ENCODE results near the gene RAB3A. TPM values are rescaled to one million over a fixed set of nuclear protein-coding genes. Genes with fewer than 3 reads are reported as not detected.

Gene RAB3A
- total and polyA plus RNA-seq, 5 experiments from 2014 or later, result 1.3 to 3.8 (median 2.3) TPM

DNA sequence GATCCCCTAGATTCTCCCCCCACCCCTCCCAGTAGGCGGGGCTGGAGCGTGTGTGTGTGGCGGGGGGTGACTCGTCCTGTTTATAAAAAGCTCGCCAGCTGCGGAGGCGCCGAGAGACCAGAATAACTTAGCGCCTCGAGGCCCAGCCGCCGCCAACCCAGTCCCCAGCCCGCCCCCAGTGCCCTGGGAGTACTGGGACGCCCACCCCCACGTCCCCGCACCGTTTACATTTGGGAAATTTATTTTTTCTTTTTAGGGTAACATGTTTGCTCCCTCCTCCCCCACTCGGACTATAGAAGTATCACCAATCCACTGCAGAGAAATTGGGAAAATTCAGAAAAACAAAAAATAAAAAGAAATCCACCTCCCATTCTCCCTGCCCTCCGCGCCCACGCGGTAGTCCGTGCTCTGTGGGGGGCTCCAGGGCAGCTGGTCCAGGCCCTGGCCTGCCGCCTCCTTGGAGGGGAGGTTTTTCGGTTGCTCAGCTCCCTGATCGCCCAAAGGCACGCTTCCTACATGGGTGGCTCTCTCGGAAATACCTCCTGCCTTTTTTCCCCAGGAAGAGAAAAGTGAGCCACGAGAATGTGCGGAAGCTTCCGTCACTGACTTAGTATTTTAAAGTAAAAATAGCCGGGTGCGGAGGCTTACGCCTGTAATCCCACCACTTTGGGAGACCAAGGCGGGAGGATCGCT is 1.5 kb upstream of the RAB3A start:
- POLR2A ChIA-PET, result interaction anchor here (0.5 to 6.1 kb wide), 11 partner anchors 12 to 273 kb away, joined by 3 to 72 read pairs (median 5); partner anchors contain the start of genes CCDC124, JUND, MPV17L2 and SSBP4
- no peak for ATAC-seq

DNA sequence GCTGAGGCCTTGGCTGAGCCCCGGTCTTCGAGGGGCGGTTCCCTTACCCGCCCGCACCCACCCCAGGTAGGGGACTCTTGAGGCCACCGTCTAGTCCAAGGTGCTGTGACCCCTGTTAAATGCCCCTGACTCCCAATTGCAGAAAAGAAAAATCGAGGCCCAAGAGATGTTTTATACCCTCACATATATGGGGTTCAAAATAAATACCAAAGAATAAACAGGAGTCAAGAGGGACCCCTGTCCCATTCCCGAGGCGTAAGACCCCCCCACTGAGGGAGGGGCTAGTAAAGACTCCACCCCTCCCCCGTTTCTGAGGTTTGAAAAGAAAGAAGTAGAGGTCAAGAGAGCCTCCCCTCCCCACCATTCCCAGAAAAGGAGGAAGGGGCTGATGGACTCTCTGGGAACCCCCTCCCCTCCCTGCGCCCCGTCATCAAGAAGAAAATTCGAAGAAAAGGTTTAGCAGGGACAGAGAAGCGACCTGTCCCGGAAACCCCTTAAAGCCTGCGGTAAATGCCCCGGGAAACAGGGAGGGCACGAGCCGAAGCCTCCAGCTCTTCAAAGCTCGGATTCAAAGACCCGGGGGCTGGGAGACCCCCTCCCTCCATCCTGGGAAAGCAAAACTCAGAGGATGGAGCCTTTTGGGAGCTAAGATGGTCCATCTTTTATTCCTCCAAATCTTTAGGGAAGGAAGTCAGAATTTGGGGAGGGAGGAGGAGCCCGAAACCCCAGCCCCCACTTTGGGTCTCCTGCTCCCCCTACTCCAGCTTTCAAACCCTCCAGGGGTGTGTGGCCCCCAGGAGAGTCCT is 755 bp upstream of the RAB3A start:
- H3K4me1 Mint-ChIP-seq, result peaks cover 11 to 29% (median 27%) of the 10 kb centered on the region in 4 donors
- H3K27ac Mint-ChIP-seq, result peak overlapping the region; percentile 74 to 99 (median 97)
- no peaks in the 10 kb centered on the region for H3K9me3 Mint-ChIP-seq
- ATAC-seq (no peak), DNase-seq (peak in 3 of 10 donors; percentile 28 to 45 (median 38))
- peaks cover 0 to 6% (median 4%) of the 10 kb centered on the region in 5 donors for H3K27me3 Mint-ChIP-seq
- H3K36me3 Mint-ChIP-seq, result peaks cover 0 to 11% (median 0%) of the 10 kb centered on the region in 3 donors
- peak overlapping the region; percentile 91 to 98 (median 96) for H3K4me3 Mint-ChIP-seq
- POLR2A ChIA-PET, result interaction anchor here (0.6 to 6.1 kb wide), 16 partner anchors 11 to 353 kb away, joined by 3 to 72 read pairs (median 4); partner anchors contain the start of genes CCDC124, JUND, KXD1 and LSM4

More for the DNA sequence above, 1.5 kb upstream of the RAB3A start:
- peak; percentile 26 to 81 (median 41) for DNase-seq
- Mint-ChIP-seq H3K9me3 (no peaks in the 10 kb centered on the region), H3K4me1 (peaks cover 11 to 29% (median 27%) of the 10 kb centered on the region in 4 donors), H3K4me3 (peak overlapping the region; percentile 91 to 98 (median 96)), H3K36me3 (peaks cover 0 to 7% (median 0%) of the 10 kb centered on the region in 3 donors), H3K27ac (peak overlapping the region in 9 of 10 donors; percentile 74 to 99 (median 97)), H3K27me3 (peaks cover 0 to 10% (median 6%) of the 10 kb centered on the region in 5 donors)

GRCh38 chr19:18203408-18203862 is 407 bp downstream of the RAB3A start:
- Mint-ChIP-seq H3K27ac (peak overlapping the region; percentile 19 to 99 (median 96)), H3K4me3 (peak overlapping the region; percentile 92 to 98 (median 96)), H3K27me3 (peaks cover 0 to 1% (median under 1%) of the 10 kb centered on the region in 5 donors), H3K4me1 (peaks cover 13 to 29% (median 27%) of the 10 kb centered on the region in 4 donors), H3K9me3 (no peaks in the 10 kb centered on the region), H3K36me3 (peaks cover 0 to 22% (median 0%) of the 10 kb centered on the region in 3 donors)
- POLR2A ChIA-PET, result interaction anchor here (0.6 to 6.1 kb wide), 13 partner anchors 10 to 354 kb away, joined by 3 to 72 read pairs (median 5); partner anchors contain the start of genes CCDC124, JUND, KXD1 and LSM4
- DNase-seq, result peak in 4 of 10 donors; percentile 41 to 79 (median 55)
- peak; percentile 42 to 45 for ATAC-seq

GRCh38 chr19:18202778-18203407 is 949 bp downstream of the RAB3A start:
- peaks cover 0 to 27% (median 0%) of the 10 kb centered on the region in 3 donors for H3K36me3 Mint-ChIP-seq
- peak in 5 of 10 donors; percentile 16 to 67 (median 33) for DNase-seq
- peaks cover 13 to 29% (median 27%) of the 10 kb centered on the region in 4 donors for H3K4me1 Mint-ChIP-seq
- H3K27me3 Mint-ChIP-seq, result no peaks in the 10 kb centered on the region
- H3K9me3 Mint-ChIP-seq, result no peaks in the 10 kb centered on the region
- ATAC-seq, result no peak
- H3K4me3 Mint-ChIP-seq, result peak overlapping the region; percentile 92 to 98 (median 96)
- peak overlapping the region; percentile 19 to 99 (median 96) for H3K27ac Mint-ChIP-seq
- POLR2A ChIA-PET, result interaction anchor here (0.9 to 6.1 kb wide), 7 partner anchors 10 to 126 kb away, joined by 3 to 72 read pairs (median 3); partner anchors contain the start of genes JUND and MPV17L2

DNA sequence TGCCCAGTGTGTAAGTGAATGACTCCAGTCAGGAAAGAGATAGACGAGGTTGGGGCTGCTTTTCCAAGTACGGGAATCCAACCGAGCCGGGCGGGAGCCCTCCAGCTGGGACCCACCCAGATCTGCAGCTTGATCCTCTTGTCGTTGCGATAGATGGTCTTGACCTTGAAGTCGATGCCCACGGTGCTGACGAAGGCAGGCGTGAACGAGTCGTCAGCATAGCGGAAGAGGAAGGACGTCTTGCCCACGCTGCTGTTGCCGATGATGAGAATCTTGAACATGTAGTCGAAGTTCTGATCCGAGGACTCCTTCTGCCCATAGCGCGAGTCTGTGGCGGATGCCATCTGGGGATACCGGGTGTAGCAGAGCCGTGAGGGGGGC is 1.5 kb downstream of the RAB3A start:
- peak overlapping the region in 7 of 10 donors; percentile 25 to 98 (median 65) for H3K27ac Mint-ChIP-seq

GRCh38 chr19:18198374-18198773 is 5.5 kb downstream of the RAB3A start:
- Mint-ChIP-seq H3K9me3 (no peaks in the 10 kb centered on the region), H3K4me1 (peaks cover 17 to 32% (median 31%) of the 10 kb centered on the region in 4 donors), H3K27me3 (no peaks in the 10 kb centered on the region), H3K4me3 (no peak overlapping the region), H3K27ac (peak overlapping the region in 2 of 10 donors; percentile 62 to 78), H3K36me3 (peaks cover 0 to 42% (median 0%) of the 10 kb centered on the region in 3 donors)
- no peak for DNase-seq
- POLR2A ChIA-PET, result interaction anchor here (0.6 kb wide), 1 partner anchor 775 kb away, joined by 3 read pairs; no protein-coding TSS in a partner anchor
- ATAC-seq, result no peak

More for the DNA sequence above, 1.5 kb downstream of the RAB3A start:
- H3K9me3 Mint-ChIP-seq, result no peaks in the 10 kb centered on the region
- POLR2A ChIA-PET, result interaction anchor here (1.5 to 6.1 kb wide), 2 partner anchors 9 to 76 kb away, joined by 3 to 72 read pairs; partner anchors contain the start of gene MPV17L2
- H3K4me3 Mint-ChIP-seq, result peak overlapping the region; percentile 69 to 98 (median 85)
- ATAC-seq (no peak), DNase-seq (no peak)
- peaks cover 0 to 31% (median 0%) of the 10 kb centered on the region in 3 donors for H3K36me3 Mint-ChIP-seq
- H3K27me3 Mint-ChIP-seq, result no peaks in the 10 kb centered on the region
- H3K4me1 Mint-ChIP-seq, result peaks cover 13 to 29% (median 27%) of the 10 kb centered on the region in 4 donors

- DNase-seq (no peak), ATAC-seq (no peak)
- H3K27me3 Mint-ChIP-seq, result peaks cover 0 to under 1% (median 0%) of the 10 kb centered on the region in 5 donors
- POLR2A ChIA-PET, result interaction anchor here (1.1 kb wide), 1 partner anchor 56 kb away, joined by 3 read pairs; no protein-coding TSS in a partner anchor
- peaks cover 0 to 42% (median 0%) of the 10 kb centered on the region in 3 donors for H3K36me3 Mint-ChIP-seq
- peaks cover 14 to 30% (median 28%) of the 10 kb centered on the region in 4 donors for H3K4me1 Mint-ChIP-seq
- no peak overlapping the region for H3K4me3 Mint-ChIP-seq
- H3K9me3 Mint-ChIP-seq, result no peaks in the 10 kb centered on the region
- H3K27ac Mint-ChIP-seq, result peak overlapping the region in 2 of 10 donors; percentile 62 to 75
Observed at GRCh38 chr19:18197941-18198340, 5.9 kb downstream of the RAB3A start.

DNA sequence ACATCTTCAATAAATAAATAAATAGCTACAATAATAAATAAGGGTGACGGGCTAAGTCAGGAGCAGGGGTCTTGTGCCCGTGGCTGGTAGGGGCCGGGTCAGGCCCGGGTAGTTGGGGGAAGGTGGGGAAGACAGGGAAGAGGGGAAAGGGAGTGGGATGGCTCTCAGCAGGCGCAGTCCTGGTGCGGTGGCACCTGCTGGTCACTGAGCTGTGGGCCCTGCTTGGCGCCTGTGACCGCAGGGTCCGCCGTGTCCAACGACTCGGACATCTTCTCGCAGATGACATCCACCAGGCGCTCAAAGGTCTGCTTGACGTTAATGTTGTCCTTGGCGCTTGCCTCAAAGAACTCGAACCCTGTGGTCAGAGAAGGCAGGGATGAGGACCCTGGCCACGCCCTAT is 6.5 kb downstream of the RAB3A start:
- peaks cover 13 to 28% (median 25%) of the 10 kb centered on the region in 4 donors for H3K4me1 Mint-ChIP-seq
- no peak overlapping the region for H3K4me3 Mint-ChIP-seq
- ATAC-seq, result no peak
- no peaks in the 10 kb centered on the region for H3K9me3 Mint-ChIP-seq
- H3K27me3 Mint-ChIP-seq, result peaks cover 0 to 4% (median 0%) of the 10 kb centered on the region in 5 donors
- DNase-seq, result no peak
- H3K27ac Mint-ChIP-seq, result no peak overlapping the region
- POLR2A ChIA-PET, result interaction anchor here (1.1 kb wide), 1 partner anchor 57 kb away, joined by 3 read pairs; no protein-coding TSS in a partner anchor
- peaks cover 0 to 42% (median 0%) of the 10 kb centered on the region in 3 donors for H3K36me3 Mint-ChIP-seq

- DNase-seq (no peak), ATAC-seq (no peak)
- peaks cover 10 to 28% (median 25%) of the 10 kb centered on the region in 4 donors for H3K4me1 Mint-ChIP-seq
- peaks cover 0 to 4% (median 0%) of the 10 kb centered on the region in 5 donors for H3K27me3 Mint-ChIP-seq
- H3K9me3 Mint-ChIP-seq, result no peaks in the 10 kb centered on the region
- H3K36me3 Mint-ChIP-seq, result peaks cover 0 to 40% (median 0%) of the 10 kb centered on the region in 3 donors
- peak overlapping the region in 3 of 10 donors; percentile 36 to 60 (median 40) for H3K4me3 Mint-ChIP-seq
- POLR2A ChIA-PET, result no interaction called here
- H3K27ac Mint-ChIP-seq, result peak overlapping the region in 7 of 10 donors; percentile 23 to 85 (median 48)
Observed at GRCh38 chr19:18196511-18196845, 7.4 kb downstream of the RAB3A start.

DNA sequence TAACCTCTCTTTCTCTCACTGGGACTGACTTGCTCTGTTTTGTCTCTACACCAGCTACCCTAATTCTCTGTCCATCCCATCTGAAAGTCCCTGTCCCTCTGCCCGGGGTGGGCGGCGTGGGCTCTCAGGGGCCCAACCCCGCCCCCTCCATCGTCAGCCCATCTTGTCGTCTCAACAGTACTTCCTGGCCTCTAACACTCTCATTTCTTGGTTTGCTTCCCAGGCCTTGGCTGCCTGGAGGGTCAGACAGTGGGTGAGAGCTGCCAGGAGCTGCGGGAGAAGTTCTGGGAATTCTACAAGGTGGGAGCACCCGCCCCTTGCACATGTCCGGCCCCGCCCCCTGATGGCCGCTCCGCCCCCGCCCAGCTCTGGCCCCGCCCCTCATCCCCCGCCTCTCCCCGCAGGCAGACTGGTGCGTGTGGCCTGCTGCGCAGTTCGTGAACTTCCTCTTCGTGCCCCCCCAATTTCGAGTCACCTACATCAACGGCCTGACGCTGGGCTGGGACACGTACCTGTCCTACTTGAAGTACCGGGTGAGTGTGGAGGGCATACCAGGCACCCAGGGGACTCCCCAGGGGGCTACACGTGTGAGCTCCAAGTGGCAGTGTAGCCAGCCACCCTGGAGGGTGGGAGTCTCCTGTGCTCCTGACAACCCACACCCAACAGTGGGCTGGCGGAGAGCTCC is 9.1 kb downstream of the RAB3A start:
- Mint-ChIP-seq H3K27ac (peak overlapping the region; percentile 44 to 98 (median 86)), H3K9me3 (no peaks in the 10 kb centered on the region), H3K27me3 (peaks cover 0 to 4% (median 0%) of the 10 kb centered on the region in 5 donors), H3K4me1 (peaks cover 10 to 28% (median 24%) of the 10 kb centered on the region in 4 donors), H3K36me3 (peaks cover 0 to 32% (median 0%) of the 10 kb centered on the region in 3 donors), H3K4me3 (peak overlapping the region; percentile 78 to 98 (median 90))
- ATAC-seq, result no peak
- POLR2A ChIA-PET, result interaction anchor here (0.6 to 5.2 kb wide), 7 partner anchors 9 to 1359 kb away, joined by 3 to 72 read pairs (median 4); partner anchors contain the start of genes JUND and RAB3A
- DNase-seq, result peak; percentile 38 to 77 (median 52)

DNA sequence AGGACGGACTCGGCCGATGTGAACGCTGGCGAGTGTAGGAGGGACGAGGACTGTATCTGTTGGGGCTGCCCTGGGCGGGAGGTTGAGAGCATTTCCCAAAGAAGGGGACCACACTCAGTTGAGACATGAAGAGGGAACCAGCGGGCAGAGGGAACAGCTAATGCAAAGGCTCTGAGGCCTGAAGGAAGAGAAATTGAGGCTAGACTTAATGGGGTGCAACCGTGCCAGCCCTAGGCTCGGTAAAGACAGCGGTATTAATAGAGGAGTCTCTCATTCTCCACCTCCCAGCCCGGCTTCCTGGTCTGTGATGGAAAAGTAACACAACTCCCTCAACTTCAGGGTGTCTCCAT is 9.7 kb downstream of the RAB3A start:
- H3K4me1 Mint-ChIP-seq, result peaks cover 10 to 28% (median 24%) of the 10 kb centered on the region in 4 donors
- H3K4me3 Mint-ChIP-seq, result peak overlapping the region; percentile 78 to 98 (median 90)
- POLR2A ChIA-PET, result interaction anchor here (0.9 to 5.2 kb wide), 8 partner anchors 9 to 334 kb away, joined by 3 to 72 read pairs (median 4); partner anchors contain the start of genes JUND, RAB3A and RPL18A
- H3K9me3 Mint-ChIP-seq, result no peaks in the 10 kb centered on the region
- DNase-seq (no peak), ATAC-seq (no peak)
- peaks cover 0 to 28% (median 0%) of the 10 kb centered on the region in 3 donors for H3K36me3 Mint-ChIP-seq
- H3K27ac Mint-ChIP-seq, result peak overlapping the region; percentile 43 to 98 (median 90)
- peaks cover 0 to 4% (median 0%) of the 10 kb centered on the region in 5 donors for H3K27me3 Mint-ChIP-seq
